Epithelial cell of proximal tubule (primary cell): Measurements from ENCODE around the gene SUPT3H. TPM values are rescaled to one million over a fixed set of nuclear protein-coding genes. Genes with fewer than 3 reads are reported as not detected.

Source experiments
- DNase-seq: peaks from one replicate; pipeline ENCODE4 v3.0.0-alpha.2; 2011; ENCODE audit warnings: low read depth
- H3K4me3 ChIP-seq: 2 replicates; pipeline ENCODE4 v1.5.1; 2011; ENCODE audit warnings: low read depth, mild to moderate bottlenecking, low read length
- CTCF ChIP-seq: conservative IDR thresholded peaks from 2 replicates; pipeline ENCODE4 v1.5.1; 2012; ENCODE audit warnings: low read depth, mild to moderate bottlenecking, low read length
- total RNA-seq: library from RNA; depleted of rRNA; stranded (reverse); fragments of >200 nt; gene quantifications from 2 replicates; pipeline ENCODE4 v1.2.3, GENCODE V29; 2015

SUPT3H gene
- total RNA-seq, 1 donor from 2014 or later, result 11.5 TPM

- H3K4me3 ChIP-seq, result no peak overlapping the region
- TF ChIP-seq CTCF, result no peak
- DNase-seq, result no peak
Observed at GRCh38 chr6:44805238-44805846, 572.4 kb downstream of the SUPT3H start.

GRCh38 chr6:44804546-44805159, 573.1 kb downstream of the SUPT3H start:
- no peak for DNase-seq
- TF ChIP-seq CTCF, result no peak
- H3K4me3 ChIP-seq, result no peak overlapping the region

GRCh38 chr6:44804016-44804415, 573.7 kb downstream of the SUPT3H start:
- no peak for DNase-seq
- H3K4me3 ChIP-seq, result no peak overlapping the region
- TF ChIP-seq CTCF, result no peak

GRCh38 chr6:44800784-44801592, 576.7 kb downstream of the SUPT3H start:
- no peak for DNase-seq
- TF ChIP-seq CTCF, result no peak

GRCh38 chr6:44800171-44800783, 577.5 kb downstream of the SUPT3H start:
- no peak overlapping the region for H3K4me3 ChIP-seq
- peak; percentile 68 for DNase-seq
- TF ChIP-seq CTCF, result peak; percentile 13

More at GRCh38 chr6:44800784-44801592, 576.7 kb downstream of the SUPT3H start:
- no peak overlapping the region for H3K4me3 ChIP-seq

GRCh38 chr6:44797746-44798145, 580.0 kb downstream of the SUPT3H start:
- DNase-seq, result no peak
- TF ChIP-seq CTCF, result no peak
- no peak overlapping the region for H3K4me3 ChIP-seq
